Gastrocnemius medialis (tissue), 4 donors: ENCODE measurements around the gene KANSL1.

Experiments
- POLR2A ChIP-seq, 2 donors: fragments of 450-650 bp; IDR thresholded peaks; one replicate each; pipeline ENCODE4 v1.6.1; 2017; ENCODE audit warnings: antibody characterized with exemption in 2 of 2, mild to moderate bottlenecking in 2 of 2, moderate library complexity in 2 of 2
- TF ChIP-seq, protein P1 (sequence below), 5 experiments: fragments of 450-650 bp in 3 of 5; fragments of 200-600 bp in 2 of 5; sonication (generic) in 2 of 5; IDR thresholded peaks in 4 of 5; conservative IDR thresholded peaks in 1 of 5; 1 replicate in 4 of 5; 2 replicates in 1 of 5; pipeline ENCODE4 v1.5.1; 2016 to 2019; ENCODE audit warnings: antibody characterized with exemption in 5 of 5, mild to moderate bottlenecking in 3 of 5, moderate library complexity in 3 of 5

DNA sequence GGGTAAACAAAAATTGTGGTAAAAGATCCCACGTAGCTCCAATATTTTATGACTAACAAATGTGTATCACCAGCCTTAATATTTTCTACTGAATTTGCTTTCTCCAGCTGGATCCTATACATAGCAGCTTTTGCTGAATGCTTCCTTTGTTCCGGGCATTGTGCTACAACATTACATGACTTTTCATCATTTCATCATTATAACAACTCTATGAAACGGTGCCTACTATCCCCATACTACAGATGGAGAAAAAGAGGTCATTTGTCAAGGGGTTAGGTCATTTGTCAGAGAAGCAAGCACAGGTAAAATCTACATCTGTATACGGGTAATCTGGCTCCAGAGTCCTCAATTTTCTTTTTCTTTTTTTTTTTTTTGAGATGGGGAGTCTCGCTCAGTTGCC is 74.3 kb downstream of the KANSL1 start:
- TF ChIP-seq POLR2A (IDR thresholded peaks at IDR 0.05): no peak
- TF ChIP-seq, protein P1, sequence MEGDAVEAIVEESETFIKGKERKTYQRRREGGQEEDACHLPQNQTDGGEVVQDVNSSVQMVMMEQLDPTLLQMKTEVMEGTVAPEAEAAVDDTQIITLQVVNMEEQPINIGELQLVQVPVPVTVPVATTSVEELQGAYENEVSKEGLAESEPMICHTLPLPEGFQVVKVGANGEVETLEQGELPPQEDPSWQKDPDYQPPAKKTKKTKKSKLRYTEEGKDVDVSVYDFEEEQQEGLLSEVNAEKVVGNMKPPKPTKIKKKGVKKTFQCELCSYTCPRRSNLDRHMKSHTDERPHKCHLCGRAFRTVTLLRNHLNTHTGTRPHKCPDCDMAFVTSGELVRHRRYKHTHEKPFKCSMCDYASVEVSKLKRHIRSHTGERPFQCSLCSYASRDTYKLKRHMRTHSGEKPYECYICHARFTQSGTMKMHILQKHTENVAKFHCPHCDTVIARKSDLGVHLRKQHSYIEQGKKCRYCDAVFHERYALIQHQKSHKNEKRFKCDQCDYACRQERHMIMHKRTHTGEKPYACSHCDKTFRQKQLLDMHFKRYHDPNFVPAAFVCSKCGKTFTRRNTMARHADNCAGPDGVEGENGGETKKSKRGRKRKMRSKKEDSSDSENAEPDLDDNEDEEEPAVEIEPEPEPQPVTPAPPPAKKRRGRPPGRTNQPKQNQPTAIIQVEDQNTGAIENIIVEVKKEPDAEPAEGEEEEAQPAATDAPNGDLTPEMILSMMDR (IDR thresholded peaks at IDR 0.05 in 4 of 5, conservative IDR thresholded peaks at IDR 0.05 in 1 of 5): no peak
